Thoracic aorta (tissue), 2 donors: ENCODE data around the gene ZNF502. TPM values are rescaled to one million over a fixed set of nuclear protein-coding genes. Genes with fewer than 3 reads are reported as not detected.

ENCODE experiments used
- ATAC-seq: fragments of 150-250 bp; one replicate; pipeline ENCODE4 v1.8.0; 2017; ENCODE audit warnings: low read depth; ENCODE audit not compliant: insufficient number of reproducible peaks, low FRiP score
- DNase-seq: peaks from one replicate; pipeline ENCODE4 v3.0.0-alpha.2; 2020; ENCODE audit warnings: low spot score
- H3K27ac ChIP-seq, 2 donors: fragments of 200-600 bp; sonication (generic); 1 replicate in 1 of 2; 2 replicates in 1 of 2; pipeline ENCODE4 v1.5.1; 2016; ENCODE audit warnings: mild to moderate bottlenecking in 2 of 2, moderate library complexity in 2 of 2
- H3K27me3 ChIP-seq: fragments of 200-600 bp; sonication (generic); replicated peaks from 2 replicates; pipeline ENCODE4 v1.6.0; 2016; ENCODE audit warnings: mild to moderate bottlenecking; ENCODE audit not compliant: insufficient read depth
- H3K36me3 ChIP-seq: fragments of 200-600 bp; sonication (generic); one replicate; pipeline ENCODE4 v1.5.1; 2016
- H3K4me1 ChIP-seq, 2 donors: fragments of 200-600 bp; sonication (generic); 1 replicate in 1 of 2; 2 replicates in 1 of 2; pipeline versions ENCODE4 v1.5.1 to v1.6.0; 2016; ENCODE audit warnings: low read depth in 2 of 2, mild to moderate bottlenecking in 1 of 2; ENCODE audit not compliant: control insufficient read depth in 1 of 2
- H3K4me3 ChIP-seq: fragments of 200-600 bp; sonication (generic); 2 replicates; pipeline ENCODE4 v1.5.1; 2016; ENCODE audit warnings: mild to moderate bottlenecking
- H3K9me3 ChIP-seq: fragments of 200-600 bp; sonication (generic); 2 replicates; pipeline ENCODE4 v1.5.1; 2016
- CTCF ChIP-seq: fragments of 200-600 bp; sonication (generic); IDR thresholded peaks from one replicate; pipeline ENCODE4 v1.5.1; 2019; ENCODE audit warnings: antibody characterized with exemption
- total RNA-seq, 2 donors: library from RNA; depleted of rRNA; stranded (reverse); fragments of >200 nt; gene quantifications; one replicate each; pipeline versions ENCODE4 v1.1.0 to v1.2.3, GENCODE V29; 2016

ZNF502 gene
- total RNA-seq, 2 donors from 2014 or later, result 3.7 to 4.5 TPM

GRCh38 chr3:44687898-44688297 is 24.6 kb upstream of the ZNF502 start:
- no peak overlapping the region for H3K27ac ChIP-seq
- TF ChIP-seq CTCF, result no peak
- H3K9me3 ChIP-seq, result peaks cover 9% of the 10 kb centered on the region
- ATAC-seq (no peak), DNase-seq (no peak)
- no peak overlapping the region for H3K4me3 ChIP-seq
- peaks cover 0 to 12% of the 10 kb centered on the region in 2 donors for H3K4me1 ChIP-seq
- H3K36me3 ChIP-seq, result no peaks in the 10 kb centered on the region
- no peaks in the 10 kb centered on the region for H3K27me3 ChIP-seq

- Histone ChIP-seq H3K27me3 (no peaks in the 10 kb centered on the region), H3K27ac (no peak overlapping the region), H3K4me1 (no peaks in the 10 kb centered on the region), H3K36me3 (peaks cover 36% of the 10 kb centered on the region), H3K9me3 (peaks cover 87% of the 10 kb centered on the region), H3K4me3 (peak overlapping the region; percentile 22)
- DNase-seq (no peak), ATAC-seq (no peak)
- no peak for TF ChIP-seq CTCF
These were observed 9.0 kb downstream of the ZNF502 start for GRCh38 chr3:44721231-44722102.

- Histone ChIP-seq H3K27ac (no peak overlapping the region), H3K36me3 (peaks cover 36% of the 10 kb centered on the region), H3K27me3 (no peaks in the 10 kb centered on the region), H3K4me1 (no peaks in the 10 kb centered on the region), H3K4me3 (no peak overlapping the region), H3K9me3 (peaks cover 83% of the 10 kb centered on the region)
- DNase-seq (no peak), ATAC-seq (no peak)
- TF ChIP-seq CTCF, result no peak
These were observed 9.6 kb downstream of the ZNF502 start for GRCh38 chr3:44722103-44722401.

GRCh38 chr3:44729384-44729910 is 17.0 kb downstream of the ZNF502 start, which contains the start of gene ZNF501:
ZNF501 (plus strand) TSS chr3:44729635; CDS start chr3:44734422, 4,787 bp downstream.
- peaks cover 58% of the 10 kb centered on the region for H3K9me3 ChIP-seq
- TF ChIP-seq CTCF, result no peak
- peak; percentile 84 for DNase-seq
- H3K36me3 ChIP-seq, result peaks cover 23% of the 10 kb centered on the region
- no peak within 1 kb of the TSS for H3K27ac ChIP-seq
- peaks cover 0 to 14% of the 10 kb centered on the region in 2 donors for H3K4me1 ChIP-seq
- no peaks in the 10 kb centered on the region for H3K27me3 ChIP-seq
- H3K4me3 ChIP-seq, result peak within 1 kb of the TSS; percentile 77
- no peak for ATAC-seq

- Histone ChIP-seq H3K9me3 (peaks cover 82% of the 10 kb centered on the region), H3K36me3 (peaks cover 36% of the 10 kb centered on the region), H3K4me3 (no peak overlapping the region), H3K27ac (no peak overlapping the region), H3K27me3 (no peaks in the 10 kb centered on the region), H3K4me1 (peaks cover 0 to 9% of the 10 kb centered on the region in 2 donors)
- TF ChIP-seq CTCF, result no peak
- ATAC-seq (no peak), DNase-seq (no peak)
These were observed 22.2 kb downstream of the ZNF502 start for GRCh38 chr3:44734646-44735168.
